Activated CD8-positive, alpha-beta T cell treated with anti-CD3 and anti-CD28 coated beads, Interleukin-2, amount 10 ng/mL, durations not matched to agents 7 days and 5 days (primary cell): Measurements from ENCODE around the gene RPS6KB2. TPM values are rescaled to one million over a fixed set of nuclear protein-coding genes. Genes with fewer than 3 reads are reported as not detected.
A peak's percentile ranks its signal among the peaks of the same experiment; 100 is the strongest.
"Not testable (repeated sequence)": the region's sequence is repeated elsewhere in the genome, so short reads cannot be mapped to it uniquely, and the experiment has no call there.

Source experiments
- ATAC-seq: fragments of 150-1000 bp; cut with Tn5 transposase; one replicate; pipeline ENCODE4 v1.10.0; 2021; ENCODE audit warnings: moderate library complexity
- CTCF ChIA-PET: fragments of 350-600 bp; sonication (Branson Sonifier 250); formaldehyde crosslinking; loops from one replicate; lab custom pipeline; 2021; ENCODE audit warnings: antibody characterized with exemption; lab: Charles Lee
- POLR2A ChIA-PET: fragments of 350-600 bp; sonication (Branson Sonifier 250); formaldehyde crosslinking; loops from one replicate; lab custom pipeline; 2021; ENCODE audit warnings: antibody characterized with exemption; lab: Charles Lee
- DNase-seq: peaks from one replicate; pipeline ENCODE4 v3.0.0-alpha.2; 2020
- H3K27ac Mint-ChIP-seq: one replicate; pipeline ENCODE4 v1.8.0; 2021; ENCODE audit warnings: mild to moderate bottlenecking, mixed read lengths
- H3K27me3 Mint-ChIP-seq: one replicate; pipeline ENCODE4 v1.8.0; 2021; ENCODE audit warnings: low read depth, mixed read lengths
- H3K36me3 Mint-ChIP-seq: one replicate; pipeline ENCODE4 v1.8.0; 2021; ENCODE audit warnings: low read depth, mixed read lengths
- H3K4me1 Mint-ChIP-seq: one replicate; pipeline ENCODE4 v1.8.0; 2021; ENCODE audit warnings: low read depth, mixed read lengths
- H3K4me3 Mint-ChIP-seq: one replicate; pipeline ENCODE4 v1.8.0; 2021; ENCODE audit warnings: mild to moderate bottlenecking, mixed read lengths
- H3K9me3 Mint-ChIP-seq: one replicate; pipeline ENCODE4 v1.8.0; 2022; ENCODE audit warnings: mixed read lengths; ENCODE audit not compliant: insufficient read depth
- total RNA-seq, 2 experiments: library from RNA; stranded (reverse); gene quantifications; one replicate each; pipeline ENCODE4 v1.2.3, GENCODE V29; 2021

The RPS6KB2 gene
- total RNA-seq, 2 experiments from 2014 or later: 64.0 to 66.9 TPM

DNA sequence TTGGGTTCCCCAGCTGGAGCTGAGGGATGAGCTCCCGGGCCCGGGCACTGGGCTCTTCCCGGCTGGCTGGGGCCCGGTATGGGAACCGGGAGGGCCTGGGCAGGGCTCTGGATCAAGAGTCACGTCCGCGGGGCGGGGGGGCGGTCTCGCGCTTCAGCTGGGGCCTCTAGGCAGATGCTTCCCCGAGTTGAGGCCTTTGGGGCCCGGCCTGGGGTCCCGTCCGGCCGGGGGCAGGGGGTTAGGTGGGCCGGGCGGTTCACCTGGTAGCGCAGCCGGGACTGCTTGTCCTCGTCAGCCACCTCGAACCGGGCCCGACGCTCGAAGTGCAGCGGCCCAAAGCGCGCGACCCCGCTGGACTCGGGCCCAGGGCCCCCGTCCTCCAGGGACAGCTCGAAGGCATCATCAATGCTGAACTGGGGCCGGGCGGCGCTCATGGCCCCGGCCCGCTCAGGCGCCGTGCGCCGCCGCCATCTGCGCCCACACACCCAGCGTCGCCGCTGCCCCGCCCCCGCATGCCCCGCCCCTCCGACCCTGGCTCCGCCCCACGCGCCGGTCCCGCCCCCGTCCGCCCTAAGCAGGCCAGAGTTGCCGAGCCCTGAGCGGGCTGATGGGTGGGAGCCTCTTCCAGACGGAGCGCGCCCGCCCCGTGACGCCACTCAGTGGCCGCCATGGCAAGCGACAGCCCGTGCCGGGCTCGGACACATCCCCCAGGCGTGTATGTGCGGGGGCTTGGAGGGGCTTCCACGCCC lies 40.6 kb downstream of the RPS6KB2 start, which contains the start of gene TMEM134:
TSS of gene TMEM134 (minus strand) at position 493 of the 749 bp plus-strand sequence. CDS start at position 434, 59 bp downstream.
- H3K27me3 Mint-ChIP-seq: no peaks in the 10 kb centered on the region
- H3K27ac Mint-ChIP-seq: peak within 1 kb of the TSS; percentile 83
- H3K9me3 Mint-ChIP-seq: no peaks in the 10 kb centered on the region
- H3K36me3 Mint-ChIP-seq: peaks cover 4% of the 10 kb centered on the region
- ChIA-PET POLR2A (interaction anchor here (0.6 to 8.7 kb wide), 8 partner anchors 10 to 146 kb away, joined by 3 to 103 read pairs (median 6); partner anchors contain the start of genes AIP and PTPRCAP), CTCF (interaction anchor here (0.6 to 3.2 kb wide), 13 partner anchors 10 to 116 kb away, joined by 3 to 21 read pairs (median 4); partner anchors contain the start of genes GPR152, POLD4, PPP1CA and PTPRCAP)
- peak within 1 kb of the TSS; percentile 87 for H3K4me3 Mint-ChIP-seq
- DNase-seq: peak; percentile 92
- H3K4me1 Mint-ChIP-seq: peaks cover 38% of the 10 kb centered on the region
- ATAC-seq: peak; percentile 79

DNA sequence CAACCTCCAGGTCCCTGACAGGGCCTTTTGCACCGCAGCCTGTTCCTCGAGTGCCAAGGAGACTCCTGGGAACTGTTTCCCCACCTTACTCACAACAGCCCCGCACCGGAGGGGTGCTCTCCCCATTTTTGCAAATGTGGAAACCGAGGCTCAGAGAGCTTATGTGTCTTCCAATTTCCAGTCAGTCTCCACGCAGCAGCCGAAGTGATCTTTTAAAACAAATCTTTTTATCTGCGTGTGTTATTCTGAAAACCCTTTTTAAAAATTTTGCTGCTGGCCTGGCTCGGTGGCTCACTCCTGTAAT lies 41.2 kb downstream of the RPS6KB2 start:
- Mint-ChIP-seq H3K4me3 (peak overlapping the region; percentile 77), H3K9me3 (no peaks in the 10 kb centered on the region), H3K36me3 (peaks cover 4% of the 10 kb centered on the region), H3K27me3 (no peaks in the 10 kb centered on the region), H3K4me1 (peaks cover 33% of the 10 kb centered on the region), H3K27ac (peak overlapping the region; percentile 82)
- CTCF ChIA-PET: interaction anchor here (0.6 to 3.2 kb wide), 6 partner anchors 9 to 65 kb away, joined by 3 to 21 read pairs (median 3); partner anchors contain the start of gene PTPRCAP
- DNase-seq (no peak), ATAC-seq (no peak)
- POLR2A ChIA-PET: interaction anchor here (0.7 to 8.7 kb wide), 6 partner anchors 15 to 60 kb away, joined by 3 to 103 read pairs (median 6); partner anchors contain the start of genes AIP and PTPRCAP

DNA sequence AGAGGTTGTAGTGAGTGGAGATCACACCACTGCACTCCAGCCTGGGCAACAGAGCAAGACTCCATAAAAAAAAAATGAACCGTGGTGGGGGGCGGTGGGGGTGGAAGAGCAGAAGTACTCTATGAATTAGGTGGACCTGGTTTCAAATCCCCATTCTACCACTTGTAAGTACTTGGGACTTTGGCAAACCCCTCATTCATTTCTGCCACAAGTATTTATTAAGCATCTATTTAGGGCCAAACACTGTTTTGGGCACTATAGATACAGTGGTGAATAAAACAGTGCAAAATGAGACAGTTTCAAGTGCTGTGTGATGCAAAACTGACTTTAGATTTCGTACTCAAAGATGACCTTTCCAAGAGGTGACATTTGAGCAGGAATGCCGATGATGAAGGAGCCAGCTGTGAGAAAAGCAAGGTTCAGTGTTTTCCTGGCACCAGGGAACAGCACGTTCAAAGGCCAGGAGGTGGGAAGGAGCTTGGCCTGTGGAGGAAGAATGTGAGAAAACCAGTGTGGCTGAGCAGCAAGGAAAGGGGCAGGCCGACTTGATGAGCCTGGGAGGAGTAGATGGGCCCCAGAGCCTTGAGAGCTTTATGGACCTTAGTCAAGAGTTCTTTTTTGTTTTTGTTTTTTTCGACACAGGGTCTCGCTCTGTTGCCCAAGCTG lies 42.2 kb downstream of the RPS6KB2 start:
- no peak for ATAC-seq
- H3K27me3 Mint-ChIP-seq: no peaks in the 10 kb centered on the region
- CTCF ChIA-PET: interaction anchor here (0.9 to 3.2 kb wide), 3 partner anchors 11 to 64 kb away, joined by 3 to 21 read pairs (median 6); partner anchors contain the start of gene PTPRCAP
- H3K27ac Mint-ChIP-seq: no peak overlapping the region
- H3K9me3 Mint-ChIP-seq: no peaks in the 10 kb centered on the region
- no peak for DNase-seq
- no peak overlapping the region for H3K4me3 Mint-ChIP-seq
- H3K36me3 Mint-ChIP-seq: peaks cover under 1% of the 10 kb centered on the region
- POLR2A ChIA-PET: interaction anchor here (0.8 to 8.7 kb wide), 4 partner anchors 14 to 63 kb away, joined by 4 to 103 read pairs (median 37); partner anchors contain the start of genes AIP and PTPRCAP
- peaks cover 29% of the 10 kb centered on the region for H3K4me1 Mint-ChIP-seq

DNA sequence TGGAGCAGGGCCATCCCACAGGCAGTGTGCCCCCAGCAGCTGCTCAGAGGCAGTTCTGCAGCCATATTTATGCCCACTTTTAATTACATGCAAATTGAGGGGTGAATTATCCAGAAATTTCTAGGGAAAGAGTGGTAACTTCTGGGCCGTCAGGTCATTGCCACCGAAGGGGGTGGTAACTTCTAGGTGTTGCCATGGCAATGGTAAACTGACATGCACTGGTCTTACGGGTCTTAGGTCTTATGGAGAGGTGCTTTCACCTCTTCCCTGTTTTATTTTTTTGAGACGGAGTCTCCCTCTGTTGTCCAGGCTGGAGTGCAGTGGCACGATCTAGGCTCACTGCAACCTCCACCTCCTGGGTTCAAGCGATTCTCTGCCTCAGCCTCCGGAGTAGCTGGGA lies 44.6 kb downstream of the RPS6KB2 start:
- H3K27me3 Mint-ChIP-seq: peaks cover 3% of the 10 kb centered on the region
- ATAC-seq (no peak), DNase-seq (no peak)
- H3K4me3 Mint-ChIP-seq: no peak overlapping the region
- ChIA-PET POLR2A (interaction anchor here (0.9 to 8.7 kb wide), 2 partner anchors 8 to 12 kb away, joined by 3 to 70 read pairs; partner anchors contain the start of gene AIP), CTCF (no interaction called here)
- H3K27ac Mint-ChIP-seq: no peak overlapping the region
- H3K9me3 Mint-ChIP-seq: no peaks in the 10 kb centered on the region
- H3K36me3 Mint-ChIP-seq: no peaks in the 10 kb centered on the region
- peaks cover 11% of the 10 kb centered on the region for H3K4me1 Mint-ChIP-seq

DNA sequence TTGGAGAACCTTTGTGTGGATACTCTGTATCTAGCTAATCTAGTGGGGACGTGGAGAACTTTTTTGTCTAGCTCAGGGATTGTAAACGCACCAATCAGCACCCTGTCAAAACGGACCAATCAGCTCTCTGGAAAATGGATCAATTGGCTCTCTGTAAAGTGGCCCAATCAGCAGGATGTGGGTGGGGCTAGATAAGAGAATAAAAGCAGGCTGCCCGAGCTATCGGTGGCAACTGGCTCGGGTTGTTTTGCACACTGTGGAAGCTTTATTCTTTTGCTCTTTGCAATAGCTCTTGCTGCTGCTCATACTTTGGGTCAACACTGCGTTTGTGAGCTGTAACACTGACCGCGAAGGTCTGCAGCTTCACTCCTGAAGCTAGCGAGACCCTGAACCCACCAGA lies 48.4 kb downstream of the RPS6KB2 start:
- H3K9me3 Mint-ChIP-seq, H3K27me3 Mint-ChIP-seq, ATAC-seq, H3K4me1 Mint-ChIP-seq, H3K4me3 Mint-ChIP-seq, H3K27ac Mint-ChIP-seq, DNase-seq, H3K36me3 Mint-ChIP-seq: not testable (repeated sequence)
- ChIA-PET CTCF (interaction anchor here (0.8 to 1.4 kb wide), 3 partner anchors 11 to 56 kb away, joined by 3 to 5 read pairs (median 3); partner anchors contain the start of gene RPS6KB2), POLR2A (interaction anchor here (0.9 kb wide), 1 partner anchor 40 kb away, joined by 3 read pairs; no protein-coding TSS in a partner anchor)

DNA sequence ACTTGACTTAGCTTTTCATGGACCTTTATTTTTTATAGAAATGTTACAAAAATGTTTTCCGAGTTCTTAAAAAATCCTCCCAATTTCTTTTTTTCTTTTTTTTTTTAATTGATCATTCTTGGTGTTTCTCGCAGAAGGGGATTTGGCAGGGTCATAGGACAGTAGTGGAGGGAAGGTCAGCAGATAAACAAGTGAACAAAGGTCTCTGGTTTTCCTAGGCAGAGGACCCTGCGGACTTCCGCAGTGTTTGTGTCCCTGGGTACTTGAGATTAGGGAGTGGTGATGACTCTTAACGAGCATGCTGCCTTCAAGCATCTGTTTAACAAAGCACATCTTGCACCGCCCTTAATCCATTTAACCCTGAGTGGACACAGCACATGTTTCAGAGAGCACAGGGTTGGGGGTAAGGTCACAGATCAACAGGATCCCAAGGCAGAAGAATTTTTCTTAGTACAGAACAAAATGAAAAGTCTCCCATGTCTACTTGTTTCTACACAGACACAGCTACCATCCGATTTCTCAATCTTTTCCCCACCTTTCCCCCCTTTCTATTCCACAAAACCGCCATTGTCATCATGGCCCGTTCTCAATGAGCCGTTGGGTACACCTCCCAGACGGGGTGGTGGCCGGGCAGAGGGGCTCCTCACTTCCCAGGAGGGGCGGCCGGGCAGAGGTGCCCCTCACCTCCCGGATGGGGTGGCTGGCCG lies 49.2 kb downstream of the RPS6KB2 start:
- H3K27me3 Mint-ChIP-seq, CTCF ChIA-PET, ATAC-seq, H3K4me3 Mint-ChIP-seq, H3K27ac Mint-ChIP-seq, POLR2A ChIA-PET, H3K9me3 Mint-ChIP-seq, H3K4me1 Mint-ChIP-seq, DNase-seq, H3K36me3 Mint-ChIP-seq: not testable (repeated sequence)

DNA sequence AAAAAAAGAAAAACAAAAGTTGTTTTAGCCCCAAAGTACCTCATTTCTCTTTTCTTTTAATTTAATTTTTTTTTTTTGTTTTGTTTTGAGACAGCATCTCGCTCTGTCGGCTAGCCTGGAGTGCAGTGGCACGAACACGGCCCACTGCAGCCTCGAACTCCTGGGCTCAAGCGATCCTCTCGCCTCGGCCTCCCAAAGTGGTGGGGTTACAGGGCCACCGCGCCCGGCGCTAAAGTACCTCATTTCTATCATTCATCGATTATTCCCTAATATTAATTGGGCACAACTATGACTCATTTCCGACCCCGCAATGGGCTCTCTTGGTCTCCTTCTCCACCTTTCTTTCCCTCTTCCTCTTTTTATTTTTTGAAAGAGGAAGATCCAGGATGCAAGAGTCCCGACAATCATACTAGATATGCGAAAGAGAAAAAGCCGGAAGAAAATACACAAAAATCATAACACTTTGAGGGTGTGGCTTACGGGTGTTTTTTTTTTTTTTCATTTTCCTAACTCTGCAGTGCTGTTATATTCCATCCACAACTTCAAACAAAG lies 54.1 kb downstream of the RPS6KB2 start:
- ATAC-seq: peak; percentile 6
- Mint-ChIP-seq H3K36me3 (peaks cover 35% of the 10 kb centered on the region), H3K4me1 (peaks cover 46% of the 10 kb centered on the region), H3K4me3 (peak overlapping the region; percentile 93), H3K27me3 (peaks cover 5% of the 10 kb centered on the region), H3K9me3 (no peaks in the 10 kb centered on the region), H3K27ac (peak overlapping the region; percentile 99)
- ChIA-PET CTCF (interaction anchor here (0.7 to 2.9 kb wide), 7 partner anchors 23 to 131 kb away, joined by 3 to 9 read pairs (median 4); partner anchors contain the start of genes PITPNM1, PPP1CA and PTPRCAP), POLR2A (interaction anchor here (0.5 to 5.0 kb wide), 12 partner anchors 7 to 243 kb away, joined by 3 to 84 read pairs (median 4); partner anchors contain the start of genes PITPNM1, PPP1CA, PTPRCAP and TBC1D10C)
- no peak for DNase-seq

DNA sequence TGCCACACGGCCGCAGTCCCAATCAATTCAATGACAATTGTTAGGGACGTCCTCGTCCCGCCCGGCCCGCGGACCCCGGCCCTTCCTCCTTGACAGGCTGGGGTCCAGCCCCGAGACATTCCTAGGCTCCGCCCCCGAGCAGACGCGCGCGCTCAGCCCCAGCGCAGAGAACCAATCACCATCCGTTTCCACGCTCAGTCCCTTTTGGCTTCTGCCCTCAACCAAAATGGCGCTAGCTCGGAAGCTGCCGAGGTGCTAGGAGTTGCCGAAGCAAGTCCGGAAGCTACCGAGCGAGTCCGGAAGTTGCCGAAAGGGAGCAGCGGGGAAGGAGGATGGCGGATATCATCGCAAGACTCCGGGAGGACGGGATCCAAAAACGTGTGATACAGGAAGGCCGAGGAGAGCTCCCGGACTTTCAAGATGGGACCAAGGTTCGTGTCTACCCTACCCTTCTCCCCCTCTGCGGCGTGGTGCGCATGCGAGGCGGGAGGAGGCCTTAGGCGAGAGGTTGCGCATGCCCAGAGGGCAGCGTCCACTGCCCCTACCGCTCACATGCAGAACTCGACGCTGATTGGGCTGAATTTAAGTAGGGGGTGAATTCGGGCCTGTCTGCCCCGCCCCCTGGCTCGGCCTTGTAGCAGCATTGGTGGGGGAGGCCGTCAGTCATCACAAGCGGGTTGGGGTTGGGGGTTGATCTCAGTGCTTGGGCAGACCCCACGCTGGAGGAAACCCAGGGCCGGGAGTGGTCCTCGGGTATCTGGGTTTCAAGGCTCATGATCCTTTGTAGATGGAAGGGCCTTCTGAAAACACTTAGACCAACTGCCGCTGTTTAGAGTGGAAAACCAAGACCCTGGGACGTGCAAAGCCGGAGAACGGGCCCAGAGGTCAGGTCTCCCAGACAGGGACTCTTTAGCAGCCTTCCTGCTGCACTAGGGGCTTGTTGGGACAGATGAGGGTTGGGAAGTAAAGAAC lies 54.8 kb downstream of the RPS6KB2 start, which contains the start of gene AIP:
TSS of gene AIP (plus strand) at position 200 of the 972 bp plus-strand sequence. CDS start at position 333, 133 bp downstream.
- ATAC-seq: peak; percentile 87
- Mint-ChIP-seq H3K4me1 (peaks cover 53% of the 10 kb centered on the region), H3K4me3 (peak within 1 kb of the TSS; percentile 93), H3K27me3 (peaks cover 5% of the 10 kb centered on the region), H3K27ac (peak within 1 kb of the TSS; percentile 99), H3K36me3 (peaks cover 43% of the 10 kb centered on the region), H3K9me3 (no peaks in the 10 kb centered on the region)
- POLR2A ChIA-PET: interaction anchor here (0.5 to 5.0 kb wide), 15 partner anchors 8 to 244 kb away, joined by 3 to 84 read pairs (median 3); partner anchors contain the start of genes GPR152, PITPNM1, PPP1CA and PTPRCAP
- CTCF ChIA-PET: interaction anchor here (0.7 to 2.9 kb wide), 8 partner anchors 14 to 132 kb away, joined by 3 to 9 read pairs (median 4); partner anchors contain the start of genes PITPNM1, PPP1CA, PTPRCAP and TMEM134
- peak; percentile 99 for DNase-seq

DNA sequence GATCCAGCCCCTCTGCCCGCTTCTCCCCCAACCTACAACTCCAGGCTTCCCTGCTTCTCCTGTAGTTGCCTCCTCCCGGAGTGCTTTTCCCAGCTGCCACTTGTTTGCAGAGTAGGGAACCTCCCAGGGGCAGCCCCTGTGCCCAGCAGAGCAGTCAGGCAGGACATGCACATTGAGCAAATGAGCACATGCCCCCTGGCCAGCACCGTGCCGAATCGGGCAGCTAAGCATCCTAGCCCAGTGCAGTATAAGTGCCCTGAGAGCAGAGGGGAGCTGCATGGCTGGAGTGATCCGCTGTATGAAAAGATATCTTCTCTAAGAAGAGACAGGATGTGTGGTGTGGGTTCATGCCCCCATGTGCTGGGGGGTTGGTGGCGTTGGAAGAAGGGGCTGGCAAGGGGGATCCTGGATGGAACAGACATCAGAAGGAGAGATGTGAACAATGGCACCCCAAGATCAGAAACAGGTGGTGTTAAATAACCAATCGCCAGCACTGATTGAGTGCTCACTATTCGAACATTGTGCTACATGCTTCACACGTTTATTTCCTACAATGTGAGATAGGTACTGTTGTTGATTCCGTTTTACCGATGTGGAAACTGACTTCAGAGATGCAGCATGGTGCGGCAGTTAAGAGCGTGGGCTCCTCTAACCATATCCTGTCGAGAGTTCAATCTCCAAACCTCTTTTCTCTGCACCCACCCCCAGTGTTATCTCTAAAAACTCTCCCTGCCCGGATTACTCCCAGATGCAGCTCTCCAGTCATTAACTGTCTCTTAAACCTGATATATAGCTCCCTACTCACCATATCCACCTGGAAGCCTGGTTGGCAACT lies 55.8 kb downstream of the RPS6KB2 start:
- Mint-ChIP-seq H3K4me1 (peaks cover 59% of the 10 kb centered on the region), H3K36me3 (peaks cover 51% of the 10 kb centered on the region), H3K4me3 (peak overlapping the region; percentile 93), H3K9me3 (no peaks in the 10 kb centered on the region), H3K27ac (peak overlapping the region; percentile 99), H3K27me3 (peaks cover 5% of the 10 kb centered on the region)
- DNase-seq: peak; percentile 69
- peak; percentile 28 for ATAC-seq
- ChIA-PET POLR2A (interaction anchor here (0.6 to 5.0 kb wide), 17 partner anchors 9 to 244 kb away, joined by 3 to 84 read pairs (median 5); partner anchors contain the start of genes CDK2AP2, GPR152, PITPNM1 and PPP1CA), CTCF (interaction anchor here (0.6 to 2.9 kb wide), 5 partner anchors 15 to 133 kb away, joined by 3 to 9 read pairs (median 3); partner anchors contain the start of genes PITPNM1 and TMEM134)
